OCI-LY3 (cell line): ENCODE results near the gene CDHR3.

ENCODE experiments used
- CTCF ChIP-seq: fragments of 200-600, 300-600 bp; sonication (generic); IDR thresholded peaks from 2 replicates; pipeline ENCODE4 v1.5.1; 2014; ENCODE audit warnings: antibody characterized with exemption, low read length, low read depth
- EZH2phosphoT487 ChIP-seq: fragments of 200-600 bp; shearing (Covaris generic); IDR thresholded peaks from 2 replicates; pipeline ENCODE4 v1.6.1; 2018; ENCODE audit warnings: antibody characterized with exemption, mixed run types, low read depth

GRCh38 chr7:105932835-105933477 is 30.1 kb upstream of the CDHR3 start:
- TF ChIP-seq CTCF (no peak), EZH2phosphoT487 (no peak)
